Fibroblast of villous mesenchyme (primary cell): ENCODE results near the gene SPACA1. TPM values are rescaled to one million over a fixed set of nuclear protein-coding genes. Genes with fewer than 3 reads are reported as not detected.
"Not testable (repeated sequence)": the region's sequence is repeated elsewhere in the genome, so short reads cannot be mapped to it uniquely, and the experiment has no call there.

Experiments used
- DNase-seq: peaks from one replicate; pipeline ENCODE4 v3.0.0-alpha.2; 2010; ENCODE audit warnings: low read depth
- H3K4me3 ChIP-seq: 2 replicates; pipeline ENCODE4 v1.5.1; 2011; ENCODE audit warnings: low read depth, mild to moderate bottlenecking, low read length
- CTCF ChIP-seq: IDR thresholded peaks from 2 replicates; pipeline ENCODE4 v1.5.1; 2012; ENCODE audit warnings: low read depth, mild to moderate bottlenecking, low read length; ENCODE audit not compliant: insufficient read depth
- total RNA-seq: library from RNA; depleted of rRNA; stranded (reverse); fragments of >200 nt; gene quantifications from 2 replicates; pipeline ENCODE4 v1.2.3, GENCODE V29; 2012

Gene SPACA1
- not detected in 2 replicates for total RNA-seq

DNA sequence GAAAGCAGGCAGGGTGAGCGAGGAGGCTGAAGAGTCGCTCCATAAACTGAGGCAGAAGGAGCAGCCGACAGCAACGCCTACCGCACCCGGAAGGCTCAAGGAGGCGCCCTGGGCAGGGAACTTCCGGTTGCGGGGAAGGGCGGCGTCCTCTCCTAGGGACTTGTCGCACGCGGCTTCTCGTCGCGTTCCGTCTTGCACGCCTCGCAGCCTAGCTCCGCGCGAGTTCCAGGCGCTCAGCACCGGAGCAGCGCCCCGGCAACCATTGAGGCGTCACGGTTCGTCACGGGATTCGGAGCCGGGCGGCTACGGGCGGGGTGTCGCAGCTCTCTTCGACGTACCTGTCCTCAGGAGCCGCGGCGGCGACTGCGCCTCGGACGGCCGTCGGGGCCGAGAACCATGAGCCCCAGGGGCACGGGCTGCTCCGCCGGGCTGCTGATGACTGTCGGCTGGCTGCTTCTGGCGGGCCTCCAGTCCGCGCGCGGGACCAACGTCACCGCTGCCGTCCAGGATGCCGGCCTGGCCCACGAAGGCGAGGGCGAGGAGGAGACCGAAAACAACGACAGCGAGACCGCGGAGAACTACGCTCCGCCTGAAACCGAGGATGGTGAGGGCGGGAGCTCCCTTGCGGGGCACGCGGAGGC, at the start of gene SPACA1:
SPACA1 (plus strand) TSS at position 332 of the 641 bp plus-strand sequence; CDS start at position 397, 65 bp downstream.
- DNase-seq: no peak
- no peak for TF ChIP-seq CTCF
- H3K4me3 ChIP-seq: no peak within 1 kb of the TSS

GRCh38 chr6:88000713-88001112, 46.9 kb upstream of the SPACA1 start:
- no peak for DNase-seq
- no peak for TF ChIP-seq CTCF
- no peak overlapping the region for H3K4me3 ChIP-seq

DNA sequence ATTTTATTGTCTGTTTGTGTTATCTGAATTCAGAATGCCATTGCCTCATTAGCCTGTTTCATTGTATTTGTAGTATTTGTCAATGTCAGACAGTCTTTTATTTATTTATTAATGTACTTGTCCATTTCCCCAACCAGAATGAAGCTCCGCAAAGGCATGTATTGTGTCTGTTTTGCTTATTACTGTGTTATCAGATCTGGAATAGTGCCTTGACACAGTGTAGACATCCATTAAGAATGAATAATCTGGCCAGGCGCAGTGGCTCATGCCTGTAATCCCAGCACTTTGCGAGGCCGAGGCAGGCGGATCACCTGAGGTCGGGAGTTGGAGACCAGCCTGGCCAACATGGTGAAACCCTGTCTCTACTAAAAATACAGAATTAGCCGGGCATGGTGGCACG, 46.4 kb upstream of the SPACA1 start:
- not testable (repeated sequence) for H3K4me3 ChIP-seq, DNase-seq

DNA sequence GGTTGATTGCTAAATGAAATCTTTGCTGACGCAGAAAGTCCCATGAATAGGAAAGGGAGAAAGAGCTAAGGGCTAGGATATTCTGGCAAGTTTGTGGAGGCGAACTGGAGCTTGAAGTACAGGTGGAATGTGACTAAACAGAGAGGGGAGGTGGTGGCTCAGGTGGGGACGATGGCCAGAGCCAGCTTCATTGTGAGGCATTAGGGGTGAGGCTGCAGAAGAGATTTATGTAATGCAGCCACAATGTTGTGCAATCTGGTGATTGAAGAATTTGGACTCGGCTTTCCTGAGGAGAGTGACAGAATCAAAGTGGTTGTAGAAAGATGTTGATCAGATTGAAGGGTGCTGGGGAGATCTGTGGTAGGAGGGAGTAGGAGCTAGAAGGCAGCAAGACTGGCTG, 42.9 kb upstream of the SPACA1 start:
- DNase-seq: no peak
- H3K4me3 ChIP-seq: no peak overlapping the region
- no peak for TF ChIP-seq CTCF

- TF ChIP-seq CTCF: no peak
- no peak overlapping the region for H3K4me3 ChIP-seq
- DNase-seq: no peak
These were observed 41.1 kb upstream of the SPACA1 start for GRCh38 chr6:88006557-88006956.

DNA sequence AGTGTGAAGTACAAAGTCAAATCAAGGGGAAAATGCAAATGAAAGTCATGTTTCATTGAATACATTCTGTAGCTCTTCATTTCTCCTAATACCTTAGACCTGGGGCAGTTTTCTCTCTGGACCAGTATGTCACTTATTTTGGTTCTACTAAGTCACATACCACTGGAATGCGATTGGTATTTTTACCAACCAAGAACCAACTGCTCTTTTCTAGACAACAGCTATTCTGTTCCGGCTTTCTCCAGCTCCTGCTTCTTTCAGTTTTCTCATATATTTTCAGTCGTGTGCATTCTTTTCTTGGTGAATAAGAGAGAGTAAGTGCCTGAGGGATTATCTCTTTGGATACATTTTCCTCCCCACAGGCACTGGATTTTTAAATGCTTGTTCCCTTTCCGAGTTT, 39.2 kb upstream of the SPACA1 start:
- no peak for DNase-seq
- no peak for TF ChIP-seq CTCF
- no peak overlapping the region for H3K4me3 ChIP-seq

DNA sequence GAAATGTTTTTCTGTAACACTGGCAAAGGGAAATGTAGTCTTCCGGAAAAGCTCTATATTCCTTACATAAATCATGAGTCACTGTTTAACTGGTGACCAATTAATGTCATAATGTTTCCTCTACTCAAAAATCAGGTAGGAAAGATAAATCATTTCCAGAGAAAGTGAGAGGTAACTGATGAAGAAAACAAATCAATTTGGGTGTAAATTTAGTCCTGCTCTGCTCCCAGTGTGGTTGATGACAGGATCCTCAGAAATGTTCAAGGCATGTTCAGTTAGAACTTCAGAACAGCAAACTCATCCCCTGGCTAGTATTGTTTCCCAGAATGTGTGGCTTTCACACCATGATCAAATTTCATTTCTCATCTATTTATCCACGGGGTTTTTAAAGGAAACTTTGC, 38.8 kb upstream of the SPACA1 start:
- TF ChIP-seq CTCF: no peak
- no peak overlapping the region for H3K4me3 ChIP-seq
- DNase-seq: no peak
